DMS53 treated with DMSO at 0.1 percent for 48 hours (cell line): ENCODE data around the gene AAMP.

Experiments
- DNase-seq: peaks from one replicate; lab custom pipeline; 2025; ENCODE audit not compliant: unreplicated experiment; lab: John Stamatoyannopoulos, UW

The AAMP gene

DNA sequence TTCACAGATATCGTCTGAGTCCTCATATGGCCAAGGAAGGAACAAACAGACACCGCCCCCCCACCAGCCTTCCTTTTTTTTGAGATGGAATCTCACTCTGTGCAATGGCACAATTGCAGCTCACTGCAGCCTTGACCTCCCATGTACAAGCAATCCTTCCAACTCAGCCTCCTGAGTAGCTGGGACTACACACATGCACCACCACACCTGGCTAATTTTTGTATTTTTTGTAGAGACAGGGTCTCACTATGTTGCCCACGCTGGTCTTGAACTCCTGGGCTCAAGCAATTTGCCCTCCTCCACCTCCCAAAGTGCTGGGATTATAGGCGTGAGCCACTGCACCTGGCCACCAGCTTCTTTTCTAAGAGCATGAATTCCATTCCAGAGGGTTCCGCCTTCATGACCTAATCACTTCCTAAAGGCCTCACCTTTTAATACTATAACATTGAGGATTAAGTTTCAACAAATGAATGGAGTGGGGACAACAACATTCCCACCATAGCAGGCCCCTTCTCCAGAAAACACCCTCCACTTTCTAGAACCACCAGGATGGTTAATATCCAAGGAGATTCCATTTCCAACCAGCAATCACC is 24.6 kb upstream of the AAMP start:
- no peak for DNase-seq

DNA sequence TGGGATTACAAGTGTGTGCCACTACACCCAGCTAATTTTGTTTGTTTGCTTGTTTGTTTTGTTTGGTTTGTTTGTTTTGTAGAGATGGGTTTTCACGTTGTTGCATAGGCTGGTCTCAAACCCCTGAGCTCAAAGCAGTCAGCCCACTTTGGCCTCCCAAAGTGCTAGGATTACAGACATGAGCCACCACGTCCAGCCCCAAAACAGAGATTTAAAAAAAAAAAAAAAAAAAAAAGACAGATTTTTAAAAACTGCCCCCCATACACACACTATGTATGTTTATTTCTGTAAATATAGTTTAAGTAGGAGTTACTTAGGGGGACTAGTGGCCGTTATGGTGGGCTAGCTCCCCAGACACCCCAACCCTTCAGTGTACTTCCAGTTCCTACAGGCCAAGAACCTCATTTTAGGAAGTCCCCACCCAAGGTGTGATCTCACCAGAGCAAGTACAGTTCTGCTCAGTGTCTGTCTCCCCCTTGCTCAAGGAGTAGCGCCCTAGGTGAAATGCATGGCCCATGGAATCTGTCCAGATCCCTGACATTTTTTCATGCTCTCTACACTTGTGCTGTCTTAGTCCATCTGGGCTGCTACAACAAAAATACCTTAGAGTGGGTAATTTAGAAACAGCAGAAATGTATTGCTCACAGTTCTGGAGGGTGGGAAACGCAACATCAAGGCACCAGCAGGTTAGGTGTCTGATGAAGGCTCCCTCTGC is 23.9 kb upstream of the AAMP start:
- no peak for DNase-seq

- DNase-seq = peak; percentile 23
Observed at GRCh38 chr2:218292048-218293014, 22.4 kb upstream of the AAMP start, which contains the start of gene TMBIM1. TMBIM1 (minus strand) TSS chr2:218292503; CDS start chr2:218282141, 10,362 bp downstream.

GRCh38 chr2:218291318-218292047 is 21.5 kb upstream of the AAMP start:
- no peak for DNase-seq

GRCh38 chr2:218290316-218291261 is 20.7 kb upstream of the AAMP start:
- DNase-seq = no peak

DNA sequence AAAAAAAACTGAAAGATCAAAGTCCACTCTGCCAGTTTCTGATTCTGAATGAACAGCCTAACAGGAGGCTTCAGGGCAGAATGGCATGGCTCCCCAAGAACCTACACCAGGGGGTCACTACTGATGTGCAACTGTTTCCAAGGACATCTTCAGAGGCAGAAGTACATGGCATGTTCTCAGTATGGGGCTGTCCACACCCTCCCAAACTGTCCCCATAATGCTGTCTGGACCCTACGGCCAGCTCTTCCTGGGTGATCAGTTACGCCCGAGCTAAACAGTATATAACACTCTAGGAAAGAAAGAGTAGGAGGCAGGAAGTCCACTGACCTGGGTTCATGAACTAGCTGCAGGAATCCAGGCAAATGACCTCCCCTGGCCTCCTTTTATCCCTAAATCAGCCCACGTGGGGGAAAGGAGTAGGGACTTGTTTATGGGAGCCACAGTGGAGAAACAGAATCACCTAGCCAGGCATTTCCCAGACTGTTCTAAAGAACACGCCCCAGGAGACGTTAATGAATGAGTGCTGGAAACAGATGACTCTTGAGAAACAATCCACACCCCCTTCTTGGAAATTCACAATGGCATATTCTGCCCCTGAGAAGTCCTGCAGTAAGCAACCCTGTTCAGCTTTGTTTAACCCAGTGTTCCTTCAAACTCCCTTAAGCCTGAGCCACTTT is 19.8 kb upstream of the AAMP start:
- no peak for DNase-seq

DNA sequence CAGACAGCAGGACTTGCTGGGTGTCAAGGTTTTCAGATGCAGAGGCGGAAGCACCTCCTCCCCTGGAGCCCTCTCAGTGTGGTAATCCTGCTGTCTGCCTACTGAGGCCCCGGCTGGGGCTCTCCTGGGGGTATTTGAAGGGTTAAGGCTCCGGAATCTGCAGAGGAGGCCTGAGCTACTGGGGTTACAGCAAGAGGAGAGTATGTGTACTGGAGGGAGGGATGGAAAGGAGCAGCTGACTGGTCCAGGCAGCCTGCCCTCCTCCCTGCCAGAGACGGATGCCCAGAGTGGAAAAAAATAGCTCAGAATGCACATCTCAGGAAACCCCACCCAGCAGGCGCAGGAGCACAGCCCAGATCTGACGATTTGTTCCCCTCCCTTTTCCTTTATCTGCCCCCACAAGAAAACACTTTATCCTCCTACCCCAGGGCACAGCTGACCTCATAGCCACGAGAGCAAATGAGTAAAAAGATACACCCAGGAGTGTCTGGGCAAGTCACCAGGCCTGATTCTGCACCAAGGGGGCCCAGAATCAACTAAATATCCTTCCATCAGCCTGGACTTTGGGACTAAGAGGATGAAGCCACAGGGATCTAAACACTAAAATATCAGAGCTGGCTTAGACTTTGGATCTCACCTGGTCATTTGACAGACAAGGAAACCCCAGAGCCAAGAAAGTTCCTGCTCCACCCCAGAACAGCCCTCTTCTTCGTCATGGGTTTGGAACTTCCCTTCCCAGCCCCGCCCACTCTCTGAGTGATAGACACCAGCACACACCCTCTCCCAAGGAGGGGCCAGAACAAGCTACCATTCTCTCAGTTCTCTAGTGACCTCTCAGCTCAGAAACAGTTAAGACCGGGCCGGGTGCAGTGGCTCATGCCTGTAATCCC is 16.9 kb upstream of the AAMP start:
- no peak for DNase-seq

- no peak for DNase-seq
Observed at GRCh38 chr2:218285604-218286003, 15.7 kb upstream of the AAMP start.

DNA sequence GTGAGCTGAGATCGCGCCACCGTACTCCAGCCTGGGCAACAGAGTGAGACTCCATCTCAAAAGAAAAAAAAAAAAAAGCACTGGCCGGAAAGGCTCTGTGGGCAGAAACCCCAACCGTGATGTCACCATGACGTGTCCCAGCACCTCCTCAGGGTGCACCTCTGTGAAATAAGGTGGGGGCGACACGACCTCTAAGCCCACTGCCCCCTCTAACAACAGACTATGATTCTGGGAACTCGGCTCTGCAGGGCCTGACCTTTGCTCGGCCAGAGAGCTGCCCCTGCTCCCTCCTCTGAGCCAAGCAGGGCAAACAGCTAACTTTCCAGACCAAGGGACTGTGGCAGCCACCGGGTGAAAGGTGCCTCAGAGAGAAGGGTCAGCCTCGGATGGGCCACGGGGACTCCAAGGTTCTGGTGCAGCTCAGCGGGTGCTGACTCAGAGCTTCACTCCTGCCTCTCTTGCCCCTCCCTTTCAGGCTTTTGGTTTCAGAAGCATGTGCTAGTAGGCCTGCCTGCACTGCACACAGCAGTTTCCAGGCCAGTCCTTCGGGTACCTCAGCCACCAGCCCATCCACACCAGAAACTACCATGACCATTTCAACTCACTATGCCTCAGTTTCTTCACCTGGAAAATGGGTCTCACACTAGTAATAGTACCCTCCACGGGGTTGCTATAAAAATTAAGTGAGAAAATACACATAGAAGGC is 14.3 kb upstream of the AAMP start:
- no peak for DNase-seq

DNA sequence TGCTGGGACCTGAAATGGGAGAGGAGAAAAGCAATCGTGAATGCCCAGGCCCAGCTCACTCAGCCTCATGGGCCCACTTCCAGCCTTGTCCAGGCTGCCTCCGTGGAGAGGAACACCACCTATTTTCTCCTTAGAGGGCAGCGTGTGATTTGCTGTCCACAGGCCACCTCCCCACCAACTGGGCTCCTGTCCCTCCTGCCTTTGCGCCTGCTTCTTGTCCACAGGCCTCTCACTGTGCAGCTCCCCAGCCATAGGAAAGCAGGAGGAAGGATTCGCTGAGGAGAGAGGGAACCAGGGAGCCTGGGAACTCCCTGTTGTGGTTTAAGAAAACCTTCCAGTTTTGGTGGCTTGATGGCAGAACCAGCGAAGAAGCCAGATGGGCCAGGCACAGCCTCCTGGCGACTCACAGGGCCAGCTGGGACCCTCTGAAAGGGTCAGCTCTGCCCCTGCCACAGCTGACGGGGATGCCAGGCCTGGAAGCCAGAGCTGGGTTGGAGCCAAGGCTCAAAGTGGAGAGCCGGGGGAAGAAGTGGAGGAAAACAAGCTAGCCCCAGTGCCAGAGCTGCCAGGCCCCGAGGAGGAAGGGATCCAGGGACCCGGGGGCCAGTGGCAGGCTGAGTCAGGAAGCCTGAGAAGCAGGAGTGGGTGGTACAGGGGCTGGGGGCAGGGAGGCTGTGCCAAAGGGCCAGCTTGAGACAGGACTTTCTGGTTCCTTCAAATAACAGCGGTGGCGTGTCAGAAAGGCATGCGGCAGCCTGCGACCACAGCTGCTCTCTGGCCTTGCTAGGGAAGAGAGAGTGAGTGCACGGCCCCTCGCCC is 12.4 kb upstream of the AAMP start:
- DNase-seq = no peak

GRCh38 chr2:218281449-218281848 is 11.5 kb upstream of the AAMP start:
- no peak for DNase-seq

DNA sequence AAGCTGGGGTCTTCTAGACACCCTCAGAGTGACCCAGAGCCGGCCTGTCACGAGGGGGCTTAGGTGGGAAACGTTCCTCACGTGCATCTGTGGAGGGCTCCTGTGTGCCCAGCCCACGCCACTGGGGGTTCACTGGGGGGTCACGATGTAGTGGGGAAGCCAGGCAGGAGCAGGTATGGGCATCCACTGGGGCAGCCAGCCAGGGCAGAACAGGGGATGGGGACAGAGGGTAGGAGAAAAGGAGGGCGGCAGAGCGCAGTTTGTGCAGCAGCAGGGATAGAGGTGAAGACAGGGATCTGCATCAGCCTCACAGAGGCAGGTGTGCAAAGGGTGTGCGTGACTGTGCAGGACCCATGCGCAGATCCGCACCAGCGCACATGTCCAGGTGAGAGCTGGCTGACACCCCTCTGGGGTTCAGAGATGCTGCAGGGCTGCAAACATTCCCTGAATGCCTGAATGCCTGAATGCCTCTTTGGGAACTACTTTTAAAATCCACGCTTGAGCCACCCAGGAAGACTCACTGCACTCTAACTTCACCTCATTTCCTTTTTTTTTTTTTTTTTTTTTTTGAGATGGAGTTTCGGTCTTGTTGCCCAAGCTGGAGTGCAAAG is 10.4 kb upstream of the AAMP start:
- no peak for DNase-seq

DNA sequence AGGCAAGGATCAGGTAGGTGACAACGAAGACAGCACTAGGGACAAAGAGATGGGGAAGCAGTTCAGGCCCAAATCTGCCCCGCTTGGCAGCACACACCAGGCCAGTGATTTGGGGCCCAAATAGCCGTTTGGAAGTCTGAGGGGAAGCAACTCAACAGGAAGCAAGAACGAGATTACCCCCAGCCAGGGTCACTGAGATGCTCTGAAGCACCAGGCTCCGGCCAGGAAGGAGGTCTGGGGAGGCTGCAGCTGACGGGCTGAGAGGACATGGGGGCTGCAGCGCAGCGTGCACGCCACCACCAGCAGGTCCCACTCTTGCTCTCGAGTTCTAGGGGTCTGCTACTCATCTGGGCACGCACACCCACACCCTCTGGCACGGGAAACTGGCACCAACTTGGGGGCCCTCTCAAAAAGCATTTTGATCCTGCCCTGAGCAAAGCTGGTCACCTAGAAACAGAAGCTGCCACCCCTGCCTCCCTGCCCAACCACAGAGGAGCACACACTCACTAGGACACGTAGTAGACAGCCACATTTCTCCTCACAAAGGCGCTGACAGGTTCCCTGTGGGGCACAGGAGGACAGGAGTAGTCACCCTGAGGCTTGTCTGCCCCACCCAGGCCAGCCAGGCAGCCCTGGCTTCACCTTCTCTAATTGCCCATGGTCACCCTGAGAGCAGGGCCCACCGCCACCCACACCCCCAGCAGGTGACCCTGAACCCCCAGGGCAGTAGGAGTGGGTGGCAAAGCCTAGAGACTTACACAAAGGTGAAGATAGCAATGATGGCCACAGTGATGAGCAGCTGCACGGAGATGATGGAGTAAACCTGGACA is 8.8 kb upstream of the AAMP start:
- no peak for DNase-seq

DNA sequence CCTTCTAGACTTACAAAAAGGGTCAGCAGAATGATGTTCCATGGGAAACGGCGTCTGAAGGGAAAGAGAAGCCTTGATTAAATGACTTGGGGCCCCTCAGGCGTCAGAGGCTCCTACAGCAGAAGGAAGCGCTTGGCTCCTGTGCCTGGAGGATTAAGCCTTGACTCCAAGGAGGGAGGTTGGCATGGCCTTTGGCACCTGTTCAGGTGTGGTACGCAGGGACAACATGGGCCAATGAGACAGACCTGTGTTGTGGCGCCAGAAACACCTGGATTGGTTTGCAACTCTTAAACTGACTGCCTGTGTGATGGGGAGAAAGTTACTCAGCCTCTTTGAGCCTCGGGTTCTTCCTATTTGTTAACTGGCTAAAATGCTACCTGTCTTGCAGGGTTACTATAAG is 8.0 kb upstream of the AAMP start:
- no peak for DNase-seq

GRCh38 chr2:218276986-218277755 is 7.2 kb upstream of the AAMP start:
- DNase-seq = no peak
